COLO668 (cell line): Measurements from ENCODE around the gene DDX10.
"Not testable (repeated sequence)": the region's sequence is repeated elsewhere in the genome, so short reads cannot be mapped to it uniquely, and the experiment has no call there.

Experiments used
- DNase-seq: peaks from one replicate; lab custom pipeline; 2025; ENCODE audit not compliant: unreplicated experiment; lab: John Stamatoyannopoulos, UW

The DDX10 gene

GRCh38 chr11:108766596-108767173 lies 101.8 kb downstream of the DDX10 start:
- DNase-seq: no peak

GRCh38 chr11:108768370-108768769 lies 103.5 kb downstream of the DDX10 start:
- DNase-seq: no peak

GRCh38 chr11:108768964-108769363 lies 104.1 kb downstream of the DDX10 start:
- no peak for DNase-seq

GRCh38 chr11:108774037-108774730 lies 109.3 kb downstream of the DDX10 start:
- DNase-seq: no peak

GRCh38 chr11:108775324-108775723 lies 110.5 kb downstream of the DDX10 start:
- DNase-seq: no peak

GRCh38 chr11:108779147-108779546 lies 114.3 kb downstream of the DDX10 start:
- DNase-seq: not testable (repeated sequence)

- no peak for DNase-seq
Measured at GRCh38 chr11:108780119-108780518, 115.2 kb downstream of the DDX10 start.

- DNase-seq: no peak
Measured at GRCh38 chr11:108781946-108782345, 117.1 kb downstream of the DDX10 start.

- no peak for DNase-seq
Measured at GRCh38 chr11:108786281-108786990, 121.6 kb downstream of the DDX10 start.

- DNase-seq: no peak
Measured at GRCh38 chr11:108787105-108787504, 122.2 kb downstream of the DDX10 start.

GRCh38 chr11:108788565-108789199 lies 123.8 kb downstream of the DDX10 start:
- DNase-seq: no peak

GRCh38 chr11:108790501-108791299 lies 125.8 kb downstream of the DDX10 start:
- DNase-seq: no peak

- no peak for DNase-seq
Measured at GRCh38 chr11:108793138-108793537, 128.3 kb downstream of the DDX10 start.

- DNase-seq: no peak
Measured at GRCh38 chr11:108793611-108794010, 128.7 kb downstream of the DDX10 start.

GRCh38 chr11:108796551-108796950 lies 131.7 kb downstream of the DDX10 start:
- DNase-seq: no peak

GRCh38 chr11:108797578-108798100 lies 132.8 kb downstream of the DDX10 start:
- no peak for DNase-seq

- no peak for DNase-seq
Measured at GRCh38 chr11:108802492-108802891, 137.6 kb downstream of the DDX10 start.

GRCh38 chr11:108803776-108804175 lies 138.9 kb downstream of the DDX10 start:
- DNase-seq: no peak

- DNase-seq: no peak
Measured at GRCh38 chr11:108804511-108804910, 139.6 kb downstream of the DDX10 start.

- no peak for DNase-seq
Measured at GRCh38 chr11:108805030-108805429, 140.2 kb downstream of the DDX10 start.

GRCh38 chr11:108807262-108807661 lies 142.4 kb downstream of the DDX10 start:
- DNase-seq: no peak
